CD4-positive, alpha-beta T cell treated with Interferon gamma for 1 hour (primary cell): ENCODE measurements around the gene CNTNAP2.

Source experiments
- DNase-seq: peaks from one replicate; pipeline ENCODE4 v3.0.0-alpha.2; 2020

Gene CNTNAP2

DNA sequence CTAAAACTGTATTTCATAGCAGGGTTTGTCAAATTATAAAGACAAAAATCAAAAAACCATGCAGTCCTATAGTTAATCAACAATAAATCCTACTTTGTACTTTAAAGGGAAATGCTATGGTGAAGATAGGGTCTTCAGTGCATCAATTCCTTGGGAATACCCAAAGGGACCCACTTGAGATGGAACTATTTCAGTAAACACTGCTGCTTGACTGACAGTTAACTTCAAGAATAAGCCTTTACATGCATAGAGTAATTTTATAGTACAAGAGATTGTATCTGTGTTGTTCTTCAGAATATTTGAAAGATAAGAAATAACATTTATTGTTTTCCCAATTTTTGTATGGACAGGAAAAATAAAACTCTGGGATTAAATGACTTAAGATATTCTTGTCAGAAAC is 1179.6 kb downstream of the CNTNAP2 start:
- DNase-seq = no peak

DNA sequence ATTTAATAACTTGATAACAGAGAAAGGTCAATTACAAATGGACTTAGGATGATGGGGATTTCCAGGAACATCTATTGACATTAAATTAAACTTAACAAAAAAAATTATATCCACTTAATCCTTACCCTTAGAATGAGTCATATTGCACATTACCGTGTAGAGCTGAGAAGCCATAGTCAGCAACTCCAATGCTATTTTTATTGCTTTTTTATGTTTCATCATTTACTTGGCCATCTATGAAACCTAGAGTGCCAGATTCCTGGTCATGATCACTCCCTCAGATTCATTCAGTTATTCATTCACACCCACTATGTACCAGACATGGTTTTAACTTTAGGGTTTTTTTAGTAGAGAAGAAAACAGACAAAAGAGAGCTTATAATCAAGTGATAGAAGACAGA is 1180.4 kb downstream of the CNTNAP2 start:
- DNase-seq = no peak

DNA sequence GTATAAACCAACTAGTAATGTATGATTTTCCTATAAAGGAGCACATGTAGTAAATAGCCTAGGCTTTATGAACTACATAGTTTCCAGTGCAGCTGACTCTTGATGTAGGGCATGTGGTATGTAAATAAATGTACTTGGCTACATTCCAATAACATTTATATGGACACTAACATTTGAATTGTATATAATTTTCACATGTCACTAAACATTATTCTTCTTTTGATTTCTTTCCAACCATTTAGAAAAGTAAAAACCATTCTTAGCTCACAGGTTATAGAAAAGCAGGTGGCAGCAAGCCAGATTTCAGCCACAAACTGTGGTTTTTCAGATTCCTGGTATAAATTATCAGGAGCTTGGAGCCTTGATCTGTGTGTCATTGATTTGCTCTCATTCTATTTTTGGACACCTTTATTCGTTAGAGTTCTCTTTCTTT is 1182.0 kb downstream of the CNTNAP2 start:
- DNase-seq = no peak

DNA sequence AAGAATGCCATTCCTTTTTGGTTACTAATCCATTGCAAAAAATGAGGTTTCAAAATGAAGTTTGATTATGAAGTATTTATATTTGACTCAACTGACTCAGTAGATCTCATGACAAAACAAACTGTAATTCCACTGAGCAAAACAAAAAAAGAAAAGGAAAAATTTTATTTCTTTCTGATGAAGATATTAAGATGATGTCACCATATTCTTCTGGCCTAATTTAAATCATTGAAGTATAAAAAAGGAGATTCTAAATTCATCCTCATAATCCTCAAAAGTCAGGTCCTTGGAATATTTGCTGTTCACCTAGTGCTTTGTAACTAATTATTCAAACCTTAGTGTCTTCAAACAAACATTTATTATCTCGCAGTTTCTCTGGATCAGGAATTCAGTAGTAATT is 1183.7 kb downstream of the CNTNAP2 start:
- no peak for DNase-seq

DNA sequence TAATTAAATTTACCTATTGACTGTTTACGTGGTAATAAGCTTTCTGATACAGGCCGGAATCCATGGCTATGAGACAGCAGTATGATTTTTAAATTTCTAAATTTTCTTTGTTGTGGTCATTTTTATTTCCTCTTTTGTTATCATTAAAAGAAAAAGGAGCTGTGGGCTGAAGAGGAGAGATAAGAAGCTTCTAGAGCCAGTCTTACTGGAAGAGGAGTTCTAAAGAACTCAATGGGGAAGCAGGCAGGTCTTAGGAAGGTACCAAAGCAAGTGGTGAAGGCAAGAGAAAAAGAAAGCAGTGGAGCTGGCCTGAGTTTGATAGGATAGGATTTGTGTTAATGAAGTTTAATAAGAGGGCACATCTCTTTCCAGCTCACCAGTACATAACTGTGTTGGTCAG is 1187.8 kb downstream of the CNTNAP2 start:
- DNase-seq = no peak

DNA sequence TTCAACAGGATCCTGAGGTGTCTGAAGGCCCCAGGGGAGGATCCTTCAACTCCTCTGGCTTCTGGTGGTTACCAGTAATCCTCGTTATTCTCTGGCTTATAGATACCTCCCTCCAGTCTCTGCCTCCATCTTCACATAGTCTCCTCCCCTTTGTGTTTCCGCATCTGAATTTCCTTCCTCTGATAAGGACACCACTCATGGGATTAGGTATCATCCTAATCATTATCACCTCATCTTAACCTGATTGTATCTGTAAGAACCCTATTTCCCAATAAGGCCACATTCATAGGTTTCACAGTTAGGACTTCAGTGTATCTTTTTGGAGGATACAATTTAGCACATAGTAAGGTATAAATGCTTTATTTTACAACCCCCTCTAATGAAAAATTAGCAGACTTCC is 1189.2 kb downstream of the CNTNAP2 start:
- DNase-seq = no peak

DNA sequence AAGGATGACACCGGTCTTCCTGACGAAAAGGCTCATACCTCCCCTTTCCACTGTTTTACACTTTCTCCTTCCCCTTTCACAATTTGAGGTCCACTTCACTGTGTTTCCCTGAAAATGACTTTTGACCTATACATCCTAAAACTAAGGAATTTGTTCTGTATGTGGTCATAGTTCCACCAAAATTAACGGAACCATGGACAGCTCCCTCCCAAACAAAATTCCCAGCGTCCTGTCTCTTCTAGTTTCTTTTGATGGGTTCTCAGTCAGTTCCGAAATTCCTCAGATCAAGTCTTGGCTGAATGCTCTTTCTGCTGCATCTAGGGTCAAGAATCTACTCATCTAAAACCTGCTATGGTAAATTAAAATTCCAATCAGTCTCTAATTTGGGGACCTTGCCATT is 1191.9 kb downstream of the CNTNAP2 start:
- DNase-seq = no peak

DNA sequence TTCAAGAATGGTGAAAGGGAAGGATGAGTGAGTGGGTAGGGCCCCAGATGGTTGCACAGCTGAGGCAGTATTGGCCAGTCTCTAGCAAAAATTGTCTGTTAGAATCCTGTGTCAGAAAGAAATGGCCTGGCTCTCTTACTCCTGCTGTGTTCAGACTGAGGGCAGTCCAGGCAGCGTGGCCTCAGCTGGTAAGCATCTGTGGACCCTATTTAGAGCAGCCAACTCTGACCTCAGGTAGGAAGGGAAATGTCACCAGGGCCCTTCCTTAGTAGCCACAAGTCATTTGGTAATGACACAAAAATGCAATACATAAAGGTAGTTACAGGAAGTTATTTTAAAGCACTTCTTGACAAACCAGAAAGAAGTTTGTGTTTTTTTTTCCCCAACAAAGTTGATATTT is 1194.7 kb downstream of the CNTNAP2 start:
- no peak for DNase-seq

DNA sequence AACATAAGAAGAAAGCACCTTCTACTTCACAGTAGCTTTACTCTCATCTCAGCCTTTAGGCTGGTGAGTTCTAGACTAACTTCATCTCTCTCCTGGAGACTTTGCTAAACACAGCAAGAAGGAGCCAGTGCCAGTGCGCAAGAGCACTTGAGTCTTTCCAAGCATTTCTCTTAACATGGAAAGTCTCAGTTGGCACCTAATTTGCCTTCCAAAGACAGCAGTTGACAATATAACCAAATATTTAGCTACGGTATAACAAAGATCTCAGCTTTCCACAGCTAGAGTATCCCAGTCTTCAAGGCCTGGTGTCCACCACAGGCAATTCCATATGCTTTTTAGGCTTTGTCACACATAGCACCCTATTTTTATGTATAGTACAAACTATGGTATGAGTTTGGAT is 1204.9 kb downstream of the CNTNAP2 start:
- DNase-seq = no peak

DNA sequence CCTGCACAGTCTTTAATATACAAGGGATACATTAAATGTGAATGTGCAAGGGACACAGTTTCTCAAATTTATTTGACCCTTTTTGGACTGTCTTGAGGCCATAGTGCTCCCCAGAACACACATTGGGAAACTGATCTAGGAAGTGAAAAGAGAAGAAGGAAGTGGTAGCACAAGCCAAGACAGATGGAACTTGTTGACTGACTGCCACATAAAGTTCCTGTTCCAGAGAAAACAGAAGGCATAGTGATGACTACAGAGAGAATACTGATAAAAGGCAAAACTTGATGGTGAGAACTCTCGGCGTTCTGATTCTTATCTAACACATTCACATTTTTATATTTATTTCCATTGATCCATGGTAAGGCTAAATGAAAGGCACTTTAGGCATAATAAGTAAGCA is 1216.4 kb downstream of the CNTNAP2 start:
- DNase-seq = no peak

DNA sequence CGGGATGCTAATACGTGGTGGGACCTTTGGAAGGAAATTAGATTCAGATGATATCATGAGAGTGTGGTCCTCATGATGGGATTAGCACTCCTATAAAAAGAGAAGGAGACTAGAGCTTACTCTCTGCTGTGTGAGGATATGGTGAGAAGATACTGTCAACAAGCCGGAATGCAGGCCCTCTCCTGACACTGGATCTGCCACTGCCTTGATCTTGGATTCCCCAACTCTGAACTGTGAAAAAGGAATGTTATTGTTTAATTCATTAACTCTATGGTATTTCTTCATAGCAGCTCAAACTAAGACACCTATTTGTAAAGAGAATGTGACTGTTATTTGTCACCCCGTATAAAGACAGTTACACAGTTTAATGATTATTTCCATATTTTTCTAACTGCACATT is 1246.5 kb downstream of the CNTNAP2 start:
- DNase-seq = no peak

DNA sequence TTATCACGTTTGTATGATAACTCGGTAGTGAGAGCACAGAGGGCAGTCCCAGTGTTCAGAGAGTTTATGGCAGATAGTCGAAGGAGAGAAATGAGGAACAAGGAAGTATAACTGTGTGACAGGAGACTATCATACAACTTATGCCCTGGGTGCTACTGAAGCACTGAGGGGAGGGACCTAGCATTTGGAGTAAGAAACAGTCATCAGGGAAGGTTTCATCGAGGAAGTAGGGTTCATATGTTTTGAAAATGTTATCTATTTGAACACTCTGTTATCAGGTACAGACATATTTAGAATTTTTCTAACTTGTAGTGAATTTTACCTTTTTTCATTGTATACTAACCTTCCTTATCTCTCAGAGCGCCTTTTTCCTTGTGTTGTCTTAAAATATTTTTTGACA is 1259.6 kb downstream of the CNTNAP2 start:
- DNase-seq = no peak

DNA sequence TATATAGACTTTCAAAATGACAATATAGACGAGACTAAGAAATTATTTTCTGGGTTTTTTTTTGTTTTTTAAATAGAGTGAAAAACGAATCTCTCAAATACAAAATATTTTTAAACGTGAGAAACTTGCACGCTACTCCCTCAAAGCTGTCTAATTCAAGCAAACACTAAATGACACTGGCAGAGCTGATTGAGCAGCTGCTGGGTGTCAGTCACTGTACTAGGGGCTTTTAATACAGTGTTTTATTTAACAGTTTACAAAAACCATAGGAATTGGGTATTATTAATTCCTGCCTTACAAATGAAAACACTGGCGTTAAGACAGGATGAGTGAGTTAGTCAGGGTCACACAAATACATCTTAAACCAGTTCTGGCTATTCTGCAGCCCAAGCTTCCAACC is 1264.3 kb downstream of the CNTNAP2 start:
- no peak for DNase-seq

DNA sequence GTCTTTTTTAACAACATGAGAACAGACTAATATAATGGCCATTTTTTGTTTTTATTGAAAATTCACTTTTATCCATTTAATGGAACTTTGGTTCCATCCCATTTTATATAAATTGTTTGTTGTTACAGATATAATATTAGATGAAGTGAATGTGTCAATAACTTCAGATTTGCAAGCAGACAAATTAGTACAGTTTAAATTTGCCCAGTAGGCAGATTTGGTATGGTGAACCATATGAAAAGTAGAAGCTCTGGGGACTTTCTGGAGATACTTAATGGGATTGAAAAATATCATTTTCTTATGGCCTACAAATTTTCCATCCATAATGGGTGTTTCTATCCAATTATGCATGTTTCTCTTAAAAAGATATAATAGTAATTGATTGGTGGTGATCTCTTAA is 1277.7 kb downstream of the CNTNAP2 start:
- DNase-seq = no peak

DNA sequence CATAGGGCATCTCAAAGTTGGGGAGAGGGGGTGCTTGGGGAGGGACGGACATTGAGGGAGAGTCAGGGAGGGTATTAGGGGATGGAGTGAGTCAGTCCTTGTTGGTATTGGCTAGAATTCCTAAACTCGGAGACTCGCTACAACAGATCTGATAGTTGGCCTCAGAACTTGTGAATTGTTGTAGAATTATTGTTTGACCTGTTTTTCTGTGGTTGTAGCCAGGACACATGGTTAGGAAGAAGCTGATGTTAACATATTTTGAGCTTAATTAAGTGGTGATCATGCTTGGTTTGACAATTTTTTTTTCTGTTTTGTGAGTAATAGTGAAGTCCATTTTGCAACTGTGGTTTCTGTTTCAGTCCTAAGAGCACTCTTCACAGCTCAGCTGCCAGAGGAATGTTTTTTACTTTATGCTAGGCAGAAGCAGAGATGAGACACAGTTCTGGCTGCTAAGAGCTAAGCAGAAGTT is 1283.7 kb downstream of the CNTNAP2 start:
- no peak for DNase-seq

DNA sequence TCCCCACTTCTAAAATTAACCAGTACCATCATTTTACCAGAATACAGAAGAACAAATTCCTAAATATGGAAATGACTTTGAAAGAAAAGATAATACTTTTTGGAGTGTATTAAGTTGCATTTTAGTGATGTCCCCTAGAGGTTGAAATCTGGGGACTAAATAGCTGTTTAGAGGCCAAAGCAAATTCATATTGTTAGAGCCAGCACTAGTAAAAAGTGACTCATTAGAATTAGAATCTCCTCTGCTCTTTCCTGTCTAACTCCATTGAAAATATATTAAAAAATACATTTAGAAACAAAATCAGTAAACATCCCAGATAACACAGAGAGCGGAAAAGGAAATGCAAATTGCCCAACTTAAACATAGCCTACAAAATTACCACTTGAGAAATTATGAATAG is 1284.3 kb downstream of the CNTNAP2 start:
- DNase-seq = no peak

DNA sequence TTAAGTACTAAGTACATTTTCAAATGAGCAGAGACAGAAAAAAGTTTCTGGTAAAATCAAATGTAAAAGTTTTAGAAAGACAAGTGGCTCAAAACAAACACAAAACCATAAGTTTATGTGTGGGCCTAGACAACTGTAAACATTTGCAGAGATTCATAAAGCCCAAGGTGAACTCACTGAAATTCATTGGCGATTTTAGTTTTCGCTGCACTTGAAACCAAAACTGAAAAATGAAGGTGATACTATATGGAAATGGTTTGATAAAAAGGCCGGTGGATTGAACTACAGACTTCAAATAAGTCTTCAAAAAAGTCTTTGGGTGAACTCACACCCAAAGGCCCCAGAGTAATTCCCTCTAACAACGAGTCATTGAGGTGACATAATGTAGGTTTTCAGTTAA is 1289.0 kb downstream of the CNTNAP2 start:
- no peak for DNase-seq

DNA sequence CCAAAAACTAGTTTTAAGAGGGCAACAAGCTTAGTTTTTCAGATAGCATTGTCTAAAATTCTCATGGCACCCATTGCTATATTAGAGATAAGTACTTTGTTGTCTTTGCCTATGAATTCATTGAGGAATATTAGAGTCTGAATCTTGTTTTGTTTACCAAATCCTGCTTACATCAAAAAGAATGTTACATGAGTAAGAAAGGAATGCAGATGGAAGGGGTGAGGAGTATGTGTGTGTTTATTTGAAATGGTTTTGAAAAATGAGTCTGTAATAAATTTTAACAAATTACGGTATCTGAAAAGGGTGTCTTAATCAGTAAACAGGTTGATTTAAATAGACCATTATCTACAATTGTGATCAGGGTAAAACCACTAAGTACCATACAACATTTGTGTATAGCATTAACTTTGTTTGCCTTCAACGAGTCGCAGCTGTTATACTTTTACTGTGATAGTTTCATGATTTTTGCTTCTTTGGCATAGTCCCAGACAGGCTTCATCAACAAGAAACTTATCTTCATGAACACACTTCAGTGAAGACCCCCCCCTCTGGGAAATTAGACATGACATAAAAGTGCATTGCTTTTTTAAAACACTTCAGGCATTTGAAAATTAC is 1290.0 kb downstream of the CNTNAP2 start:
- DNase-seq = no peak

DNA sequence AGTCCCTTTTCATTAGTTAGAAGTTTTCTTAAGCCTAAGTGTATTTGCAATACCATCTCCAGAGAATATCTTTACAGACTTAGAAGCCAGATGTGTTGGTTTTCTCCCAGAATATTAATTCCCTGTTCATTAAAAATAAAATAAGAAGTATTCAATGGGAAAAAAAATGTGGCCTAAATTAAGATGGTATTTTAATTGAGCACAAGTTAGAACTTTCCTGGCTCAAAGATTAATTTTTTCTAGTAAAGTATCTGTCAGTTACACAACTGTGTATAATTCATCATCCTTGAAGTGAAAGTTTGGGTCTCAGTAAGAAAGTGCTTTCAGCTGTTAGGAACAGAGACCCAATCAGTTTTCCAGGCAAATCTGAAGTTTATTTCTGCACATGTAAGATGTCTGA is 1294.5 kb downstream of the CNTNAP2 start:
- DNase-seq = no peak

DNA sequence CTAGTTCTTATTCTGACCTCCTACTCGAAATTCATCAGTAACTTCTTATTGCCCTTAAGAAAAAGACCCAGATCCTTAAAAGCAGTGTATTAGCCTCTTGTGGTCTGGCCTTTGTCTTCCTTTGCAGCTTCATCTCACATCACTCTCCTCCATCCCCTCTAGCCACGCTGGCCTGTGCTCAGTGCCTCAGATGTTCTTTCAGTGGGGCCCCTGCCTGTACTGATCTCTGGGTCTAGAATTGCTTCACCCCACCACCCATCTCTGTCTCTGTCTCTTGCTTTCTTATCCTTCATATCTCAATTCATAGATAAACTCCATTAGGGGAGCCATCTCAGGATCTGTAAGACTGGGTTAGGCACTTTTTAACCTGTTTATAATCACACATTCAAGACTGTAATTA is 1295.5 kb downstream of the CNTNAP2 start:
- DNase-seq = no peak

DNA sequence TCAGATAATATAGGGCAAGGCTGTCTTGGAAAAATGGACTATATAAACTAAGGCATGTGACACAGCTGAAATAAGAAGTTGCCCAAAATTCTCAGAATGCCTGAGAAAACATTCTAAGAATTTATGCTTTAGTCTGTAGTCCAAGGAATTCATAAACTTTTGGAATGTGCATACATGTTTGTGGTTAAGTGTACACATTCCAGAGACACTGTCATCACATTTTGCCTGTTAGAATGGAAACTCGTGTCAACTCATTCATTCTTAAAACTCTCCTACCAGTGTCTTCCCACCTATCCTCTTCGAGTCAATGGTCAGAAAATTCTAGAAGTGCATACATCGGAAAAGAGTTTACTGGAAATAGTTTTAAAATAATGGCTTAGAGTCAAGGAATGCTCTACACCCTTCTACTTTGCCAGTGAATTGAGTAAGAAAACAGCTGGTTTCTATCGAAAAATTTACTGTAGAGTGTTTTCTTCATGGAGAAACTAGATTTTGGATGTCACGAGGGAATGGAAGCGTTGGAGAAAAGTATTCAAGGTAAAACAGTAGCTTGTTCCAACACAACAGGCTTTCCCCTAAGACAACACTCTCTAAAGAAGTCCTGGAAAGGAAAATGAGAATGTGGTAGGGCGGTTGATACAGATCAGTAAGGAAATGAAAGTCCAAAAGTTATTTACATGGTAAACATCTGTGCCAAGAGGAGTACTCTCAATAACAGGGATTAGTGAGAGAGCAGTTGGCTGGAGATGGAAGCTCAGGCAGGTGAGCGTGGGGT is 1296.4 kb downstream of the CNTNAP2 start:
- DNase-seq = no peak

DNA sequence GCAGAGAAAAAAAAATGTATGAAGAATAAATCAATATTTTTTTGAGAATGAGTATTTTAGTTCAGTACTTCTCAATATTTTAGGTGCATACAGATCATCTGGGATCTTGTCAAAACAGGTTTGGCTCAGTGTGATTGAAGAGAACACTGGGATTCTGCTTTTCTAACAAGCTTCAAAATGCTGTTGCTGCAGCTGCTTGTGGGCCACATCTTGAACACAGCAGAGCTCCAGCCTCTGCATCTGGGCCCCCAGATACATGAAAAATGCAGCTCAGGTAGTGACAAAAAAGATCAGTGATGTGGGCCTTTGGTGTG is 1296.9 kb downstream of the CNTNAP2 start:
- no peak for DNase-seq

DNA sequence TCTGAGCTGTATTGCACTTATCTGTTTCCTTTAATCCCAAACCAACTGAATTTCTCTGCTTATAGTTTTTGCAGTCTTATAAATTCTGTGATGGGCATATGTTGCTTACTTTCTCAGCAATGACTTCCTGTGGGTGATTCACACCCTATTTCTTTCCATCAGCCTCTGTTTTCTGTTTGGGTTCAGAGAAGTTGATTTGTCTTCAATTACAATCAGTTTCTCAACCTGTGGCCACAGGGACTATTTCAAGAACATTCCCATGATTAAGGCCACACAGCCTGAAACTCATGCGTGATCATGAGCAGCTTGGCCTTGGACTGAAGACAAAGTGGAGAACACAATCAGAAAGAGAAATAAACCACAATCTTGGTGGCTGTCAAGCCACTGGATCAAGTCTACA is 1299.4 kb downstream of the CNTNAP2 start:
- DNase-seq = no peak

DNA sequence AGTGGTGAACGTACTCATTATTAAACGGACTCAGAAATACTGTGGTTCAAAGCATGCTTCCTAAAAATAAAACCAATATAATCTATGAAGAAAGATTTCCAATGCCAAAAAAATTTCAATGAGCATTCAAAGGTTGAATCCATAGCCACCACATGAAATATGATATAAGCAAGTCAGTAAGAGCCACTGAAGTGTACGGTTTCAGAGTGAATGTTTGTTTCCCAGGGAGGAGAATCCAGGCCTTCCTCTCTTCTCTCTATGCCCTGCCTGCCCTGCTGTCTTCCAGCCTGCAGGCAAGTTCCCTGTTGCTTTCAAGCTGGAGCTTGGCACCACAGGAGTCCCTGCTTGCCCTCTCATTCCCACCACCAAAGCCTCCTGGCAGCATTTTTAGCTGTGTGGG is 1302.4 kb downstream of the CNTNAP2 start:
- no peak for DNase-seq

DNA sequence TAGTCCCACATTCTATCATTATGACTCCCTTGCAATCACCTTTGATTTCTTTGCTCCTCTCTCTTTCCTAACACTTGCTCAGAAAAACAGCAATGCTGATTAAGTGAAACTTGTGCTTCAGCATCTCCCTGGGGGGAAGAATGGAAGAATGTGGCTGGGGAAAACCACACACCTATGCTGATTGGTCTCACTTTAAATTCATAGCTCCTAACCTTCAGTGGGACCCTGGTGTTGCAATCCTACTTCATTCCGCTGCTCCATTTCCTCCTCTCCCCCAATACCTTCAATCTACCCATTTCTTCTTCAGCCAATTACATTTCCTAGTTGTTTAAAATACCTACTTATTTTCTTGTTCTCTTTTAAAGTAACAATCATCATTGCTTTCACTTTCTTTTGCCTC is 1307.3 kb downstream of the CNTNAP2 start:
- DNase-seq = no peak
